Endothelial cell of umbilical vein (primary cell): ENCODE data around the gene VANGL2. TPM values are rescaled to one million over a fixed set of nuclear protein-coding genes. Genes with fewer than 3 reads are reported as not detected.

Source experiments
- BruUV-seq: library from RNA; stranded (reverse); fragments of 400-500 nt; replicated peaks from 2 replicates; lab custom pipeline; 2021; lab: Mats Ljungman, UMichigan
- CTCF ChIA-PET: fragments of 300-600, 350-600 bp; sonication (Branson Sonifier 250); formaldehyde crosslinking; loops from one replicate; lab custom pipeline; 2021; ENCODE audit warnings: antibody characterized with exemption, inconsistent platforms; lab: Charles Lee
- POLR2A ChIA-PET: fragments of 300-600, 350-600 bp; sonication (Branson Sonifier 250); formaldehyde crosslinking; loops from one replicate; lab custom pipeline; 2021; ENCODE audit warnings: antibody characterized with exemption, inconsistent platforms; lab: Charles Lee
- DNase-seq: peaks from one replicate; pipeline ENCODE4 v3.0.0-alpha.2; 2011; ENCODE audit warnings: low read depth, low spot score
- FAIRE-seq: peaks from 2 replicates; lab custom pipeline; 2011; peaks lifted over from hg19 to GRCh38; lab: Jason Lieb, UNC
- H2AFZ ChIP-seq: 2 replicates; pipeline ENCODE4 v1.6.0; 2012; ENCODE audit warnings: low read depth, low read length, control low read depth, inconsistent platforms
- H3K27ac ChIP-seq: 2 replicates; pipeline ENCODE4 v1.5.1; 2011; ENCODE audit warnings: low read depth, mild to moderate bottlenecking, control low read depth, low read length, moderate library complexity; ENCODE audit not compliant: insufficient read depth
- H3K27me3 ChIP-seq, 2 experiments: 2 replicates each; pipeline versions ENCODE4 v1.6.0 to v1.6.1; 2011; ENCODE audit warnings: low read length in 2 of 2, mixed read lengths in 1 of 2; ENCODE audit not compliant: control insufficient read depth in 2 of 2, insufficient read depth in 2 of 2
- H3K36me3 ChIP-seq, 2 experiments: 2 replicates in 1 of 2; 3 replicates in 1 of 2; pipeline ENCODE4 v1.5.1; 2011; ENCODE audit warnings: low read length in 2 of 2, mild to moderate bottlenecking in 1 of 2, moderate library complexity in 1 of 2; ENCODE audit not compliant: control insufficient read depth in 2 of 2, insufficient read depth in 2 of 2; ENCODE audit errors: extremely low read depth in 1 of 2
- H3K4me1 ChIP-seq: 3 replicates; pipeline ENCODE4 v1.5.1; 2011; ENCODE audit warnings: mild to moderate bottlenecking, low read length; ENCODE audit not compliant: control insufficient read depth, insufficient read depth; ENCODE audit errors: extremely low read depth
- H3K4me2 ChIP-seq: 2 replicates; pipeline ENCODE4 v1.6.1; 2011; ENCODE audit warnings: low read length, control low read depth, mixed read lengths; ENCODE audit not compliant: insufficient read depth
- H3K4me3 ChIP-seq, 3 experiments: fragments of 200-600 bp in 1 of 3; sonication (generic), shearing (Covaris generic) in 1 of 3; replicated peaks in 1 of 3; 2 replicates each; pipeline ENCODE4 v1.5.1; 2011 to 2016; ENCODE audit warnings: control low read depth in 3 of 3, low read length in 3 of 3, mild to moderate bottlenecking in 2 of 3, inconsistent platforms in 1 of 3, low read depth in 1 of 3, moderate library complexity in 1 of 3; ENCODE audit not compliant: insufficient read depth in 1 of 3
- H3K79me2 ChIP-seq: 2 replicates; pipeline ENCODE4 v1.6.0; 2012; ENCODE audit warnings: low read length, inconsistent platforms; ENCODE audit not compliant: control insufficient read depth, insufficient read depth
- H3K9ac ChIP-seq: replicated peaks from 2 replicates; pipeline ENCODE3; 2011; ENCODE audit warnings: low read length, control low read depth; ENCODE audit not compliant: insufficient read depth; ENCODE audit errors: extremely low read depth
- H3K9me1 ChIP-seq: replicated peaks from 3 replicates; pipeline ENCODE4 v1.6.0; 2011; ENCODE audit warnings: mild to moderate bottlenecking, low read length; ENCODE audit not compliant: control insufficient read depth, insufficient read depth; ENCODE audit errors: extremely low read depth
- H3K9me3 ChIP-seq: replicated peaks from 2 replicates; pipeline ENCODE4 v1.5.1; 2012; ENCODE audit warnings: low read length, inconsistent platforms; ENCODE audit not compliant: control insufficient read depth, insufficient read depth
- H4K20me1 ChIP-seq: replicated peaks from 2 replicates; pipeline ENCODE3; 2011; ENCODE audit warnings: mild to moderate bottlenecking, low read length; ENCODE audit not compliant: control insufficient read depth, insufficient read depth; ENCODE audit errors: extremely low read depth
- CTCF ChIP-seq, 2 donors: IDR thresholded peaks; 1 replicate in 1 of 2; 2 replicates in 1 of 2; pipeline ENCODE4 v1.5.1; 2011; ENCODE audit warnings: low read length in 2 of 2, mild to moderate bottlenecking in 2 of 2, moderate library complexity in 2 of 2, control low read depth in 1 of 2, inconsistent platforms in 1 of 2, low read depth in 1 of 2; ENCODE audit not compliant: insufficient read depth in 1 of 2; ENCODE audit errors: extremely low read depth in 1 of 2
- EZH2 ChIP-seq: IDR thresholded peaks from 2 replicates; pipeline ENCODE4 v1.6.1; 2012; ENCODE audit warnings: borderline replicate concordance, low read depth, mild to moderate bottlenecking, moderate library complexity, low read length, inconsistent platforms; ENCODE audit not compliant: severe bottlenecking
- FOS ChIP-seq: IDR thresholded peaks from 2 replicates; pipeline ENCODE4 v1.6.1; 2011; ENCODE audit warnings: mild to moderate bottlenecking, low read length, moderate library complexity, borderline replicate concordance; ENCODE audit not compliant: insufficient read depth
- GATA2 ChIP-seq: IDR thresholded peaks from 2 replicates; pipeline ENCODE4 v1.7.0; 2011; ENCODE audit warnings: low read depth, mild to moderate bottlenecking, moderate library complexity, mixed read lengths, low read length; ENCODE audit not compliant: insufficient read length, insufficient read depth
- JUN ChIP-seq: IDR thresholded peaks from 2 replicates; pipeline ENCODE4 v1.6.1; 2011; ENCODE audit warnings: borderline replicate concordance, low read depth; ENCODE audit not compliant: insufficient read length, insufficient read depth
- MAX ChIP-seq: IDR thresholded peaks from 2 replicates; pipeline ENCODE4 v1.6.1; 2011; ENCODE audit not compliant: insufficient read depth, insufficient read length
- MYC ChIP-seq: IDR thresholded peaks from one replicate; pipeline ENCODE4 v1.6.1; 2011; ENCODE audit warnings: mild to moderate bottlenecking, low read depth, low read length
- POLR2A ChIP-seq: IDR thresholded peaks from 2 replicates; pipeline ENCODE4 v1.6.1; 2012; ENCODE audit warnings: low read depth, mild to moderate bottlenecking, control low read depth, low read length
- POLR2AphosphoS5 ChIP-seq: IDR thresholded peaks from 2 replicates; pipeline ENCODE4 v1.6.1; 2012; ENCODE audit warnings: low read depth, mild to moderate bottlenecking, control low read depth, low read length, moderate library complexity; ENCODE audit not compliant: insufficient read depth
- dilution Hi-C: fragments of 300-500 bp; cut with MboI; formaldehyde crosslinking; loops from one replicate; pipeline ENCODE4 v1.15.0; 2019; ENCODE audit warnings: low sequenced_read_pairs; ENCODE audit not compliant: extremely low pct_ligation_motif_present
- intact Hi-C: fragments of 100-400 bp; cut with micrococcal nuclease; formaldehyde crosslinking; loops from one replicate; pipeline ENCODE4 v1.10.0; 2022
- polyA plus RNA-seq, 4 experiments: library from polyadenylated mRNA; depleted of rRNA in 3 of 4; stranded (reverse) in 3 of 4; unstranded in 1 of 4; fragments of >200 nt; gene quantifications; 2 replicates each; pipeline versions ENCODE4 v1.2.1 to v1.2.3, GENCODE V29; 2011 to 2012; ENCODE audit warnings: missing spikeins in 1 of 4
- total RNA-seq: library from RNA; stranded (reverse); gene quantifications from 2 replicates; pipeline ENCODE4 v1.2.3, GENCODE V29; 2021

The VANGL2 gene
- total and polyA plus RNA-seq, 2 donors (not counting 3 experiments of a cell fraction or from before 2014, with no cell fraction given): 0.01 TPM; not detected in 1

GRCh38 chr1:160370561-160371345, 29.6 kb upstream of the VANGL2 start:
- CTCF ChIA-PET: interaction anchor here (1.1 to 1.4 kb wide), 3 partner anchors 8 to 177 kb away, joined by 3 to 6 read pairs (median 3); no protein-coding TSS in a partner anchor
- H3K4me2 ChIP-seq: no peak overlapping the region
- intact Hi-C loops (no loop called here), dilution Hi-C loops (no loop called here)
- POLR2A ChIA-PET: interaction anchor here (0.7 kb wide), 1 partner anchor 341 kb away, joined by 6 read pairs; no protein-coding TSS in a partner anchor
- peaks cover 7 to 18% of the 10 kb centered on the region in 2 experiments for H3K27me3 ChIP-seq
- no peaks in the 10 kb centered on the region for H3K9me1 ChIP-seq
- BruUV-seq: no TSS peak
- H2AFZ ChIP-seq: no peak overlapping the region
- DNase-seq (no peak), FAIRE-seq (no peak)
- no peak for TF ChIP-seq MAX
- TF ChIP-seq GATA2: no peak
- no peak for TF ChIP-seq EZH2
- no peak for TF ChIP-seq JUN
- TF ChIP-seq FOS: no peak
- H4K20me1 ChIP-seq: no peaks in the 10 kb centered on the region
- H3K4me1 ChIP-seq: no peaks in the 10 kb centered on the region
- no peaks in the 10 kb centered on the region for H3K79me2 ChIP-seq
- no peak overlapping the region for H3K27ac ChIP-seq
- H3K9me3 ChIP-seq: no peaks in the 10 kb centered on the region
- no peak overlapping the region for H3K4me3 ChIP-seq
- no peak overlapping the region for H3K9ac ChIP-seq
- H3K36me3 ChIP-seq: no peaks in the 10 kb centered on the region

GRCh38 chr1:160371346-160371631, 29.1 kb upstream of the VANGL2 start:
- dilution Hi-C loops (no loop called here), intact Hi-C loops (no loop called here)
- no peak for TF ChIP-seq POLR2A
- no peak for TF ChIP-seq MYC
- no peak for TF ChIP-seq GATA2
- no peak for TF ChIP-seq POLR2AphosphoS5
- TF ChIP-seq FOS: no peak
- TF ChIP-seq JUN: no peak
- no peak for TF ChIP-seq MAX
- no peak for TF ChIP-seq CTCF (IDR thresholded peaks at IDR 0.05; ENCODE audit: extremely low read depth in 1 of 2, insufficient read depth in 1 of 2, low read depth in 1 of 2, low read length in 2 of 2)
- TF ChIP-seq EZH2: no peak

More at GRCh38 chr1:160371346-160371631, 29.1 kb upstream of the VANGL2 start:
- DNase-seq (no peak), FAIRE-seq (no peak)
- H3K27ac ChIP-seq: no peak overlapping the region
- H3K27me3 ChIP-seq: peaks cover 7 to 20% of the 10 kb centered on the region in 2 experiments
- no peak overlapping the region for H3K4me2 ChIP-seq
- H3K4me1 ChIP-seq: no peaks in the 10 kb centered on the region
- H3K9me1 ChIP-seq: no peaks in the 10 kb centered on the region
- CTCF ChIA-PET: interaction anchor here (1.1 to 1.4 kb wide), 3 partner anchors 8 to 178 kb away, joined by 3 to 6 read pairs (median 3); no protein-coding TSS in a partner anchor
- no peaks in the 10 kb centered on the region for H4K20me1 ChIP-seq
- H3K9ac ChIP-seq: no peak overlapping the region
- BruUV-seq: no TSS peak
- H2AFZ ChIP-seq: no peak overlapping the region
- H3K9me3 ChIP-seq: no peaks in the 10 kb centered on the region
- H3K79me2 ChIP-seq: no peaks in the 10 kb centered on the region
- H3K36me3 ChIP-seq: no peaks in the 10 kb centered on the region
- POLR2A ChIA-PET: no interaction called here
- H3K4me3 ChIP-seq: no peak overlapping the region
